ENCODE measurements around the gene TRIM50. TPM values are rescaled to one million over a fixed set of nuclear protein-coding genes. Genes with fewer than 3 reads are reported as not detected.
"Not testable (repeated sequence)": the region's sequence is repeated elsewhere in the genome, so short reads cannot be mapped to it uniquely, and the experiment has no call there.

TRIM50 gene
- total RNA-seq, 2 experiments from 2014 or later = not detected

- Mint-ChIP-seq H3K4me1 (no peaks in the 10 kb centered on the region), H3K27ac (no peak overlapping the region), H3K9me3 (no peaks in the 10 kb centered on the region), H3K4me3 (no peak overlapping the region), H3K27me3 (peaks cover 3% of the 10 kb centered on the region), H3K36me3 (ENCODE audit: low read depth) (no peaks in the 10 kb centered on the region)
- ChIA-PET POLR2A (no interaction called here), CTCF (interaction anchor here (0.7 to 1.8 kb wide), 2 partner anchors 16 to 19 kb away, joined by 3 read pairs; no protein-coding TSS in a partner anchor)
- no peak for DNase-seq
Measured at GRCh38 chr7:73342645-73343044, 14.8 kb upstream of the TRIM50 start.

GRCh38 chr7:73341877-73342276 is 14.0 kb upstream of the TRIM50 start:
- Mint-ChIP-seq H3K4me1 (no peaks in the 10 kb centered on the region), H3K9me3 (no peaks in the 10 kb centered on the region), H3K27me3 (peaks cover 3% of the 10 kb centered on the region), H3K4me3 (no peak overlapping the region), H3K36me3 (ENCODE audit: low read depth) (no peaks in the 10 kb centered on the region), H3K27ac (no peak overlapping the region)
- CTCF ChIA-PET = interaction anchor here (0.7 to 1.8 kb wide), 2 partner anchors 18 to 393 kb away, joined by 3 to 4 read pairs; no protein-coding TSS in a partner anchor
- POLR2A ChIA-PET = no interaction called here
- DNase-seq = no peak

GRCh38 chr7:73340514-73340913 is 12.6 kb upstream of the TRIM50 start:
- Mint-ChIP-seq H3K27ac (no peak overlapping the region), H3K36me3 (ENCODE audit: low read depth) (no peaks in the 10 kb centered on the region), H3K27me3 (peaks cover 3% of the 10 kb centered on the region), H3K4me1 (no peaks in the 10 kb centered on the region), H3K9me3 (no peaks in the 10 kb centered on the region), H3K4me3 (no peak overlapping the region)
- ChIA-PET CTCF (no interaction called here), POLR2A (no interaction called here)
- no peak for DNase-seq

DNA sequence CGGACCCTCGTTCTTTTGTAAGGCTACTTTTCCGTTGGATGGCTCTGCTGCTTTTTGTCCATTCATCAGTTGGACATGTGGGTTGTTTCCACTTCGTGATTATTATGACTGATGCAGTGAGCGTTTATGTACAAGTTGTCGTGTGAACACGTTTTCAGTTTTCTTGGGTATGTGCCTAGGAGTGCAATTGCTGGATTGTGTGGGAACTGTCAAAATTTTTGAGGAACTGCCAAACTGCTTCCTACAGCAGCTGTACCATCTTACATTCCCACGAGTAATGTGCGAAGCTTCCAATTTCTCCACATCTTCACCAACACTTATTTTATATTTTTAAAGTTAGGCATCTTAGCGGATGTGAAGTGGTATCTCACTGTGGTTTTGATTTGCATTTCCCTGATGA is 10.4 kb upstream of the TRIM50 start:
- H3K4me3 Mint-ChIP-seq = no peak overlapping the region
- DNase-seq = no peak
- no peaks in the 10 kb centered on the region for H3K27me3 Mint-ChIP-seq
- ChIA-PET CTCF (no interaction called here), POLR2A (no interaction called here)
- no peaks in the 10 kb centered on the region for H3K4me1 Mint-ChIP-seq
- H3K9me3 Mint-ChIP-seq = no peaks in the 10 kb centered on the region
- H3K27ac Mint-ChIP-seq = no peak overlapping the region
- H3K36me3 Mint-ChIP-seq (ENCODE audit: low read depth) = no peaks in the 10 kb centered on the region

DNA sequence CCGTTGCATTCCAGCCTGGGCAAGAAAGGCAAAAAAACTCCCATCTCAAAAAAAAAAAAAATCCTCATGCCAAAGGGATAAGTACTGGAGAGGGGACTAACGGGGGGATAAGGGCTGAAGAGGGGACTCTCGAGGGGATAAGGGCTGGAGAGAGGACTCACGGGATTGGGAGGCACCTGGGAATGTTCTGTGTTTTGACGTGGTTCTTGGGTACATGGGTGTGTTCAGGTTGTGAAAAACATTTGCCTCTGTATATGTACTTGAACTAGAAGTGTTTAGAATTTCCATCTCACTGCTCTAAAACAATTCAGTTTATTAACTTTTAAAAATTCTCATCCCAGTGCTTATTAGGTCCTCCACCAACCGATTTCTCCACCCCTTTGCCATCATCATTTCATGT is 4.6 kb upstream of the TRIM50 start:
- CTCF ChIA-PET = interaction anchor here (1.3 kb wide), 1 partner anchor 19 kb away, joined by 4 read pairs; no protein-coding TSS in a partner anchor
- DNase-seq = no peak
- Mint-ChIP-seq H3K4me1 (no peaks in the 10 kb centered on the region), H3K4me3 (no peak overlapping the region), H3K36me3 (ENCODE audit: low read depth) (no peaks in the 10 kb centered on the region), H3K27ac (no peak overlapping the region), H3K27me3 (peaks cover 2% of the 10 kb centered on the region), H3K9me3 (no peaks in the 10 kb centered on the region)
- POLR2A ChIA-PET = no interaction called here

GRCh38 chr7:73330772-73331171 is 2.9 kb upstream of the TRIM50 start:
- Mint-ChIP-seq H3K4me3 (no peak overlapping the region), H3K9me3 (no peaks in the 10 kb centered on the region), H3K4me1 (peaks cover 3% of the 10 kb centered on the region), H3K27ac (no peak overlapping the region), H3K27me3 (peaks cover 2% of the 10 kb centered on the region), H3K36me3 (ENCODE audit: low read depth) (no peaks in the 10 kb centered on the region)
- DNase-seq = no peak
- CTCF ChIA-PET = no interaction called here
- POLR2A ChIA-PET = no interaction called here

GRCh38 chr7:73329861-73330581 is 2.1 kb upstream of the TRIM50 start:
- no peak for DNase-seq
- Mint-ChIP-seq H3K4me3 (no peak overlapping the region), H3K27me3 (peaks cover 2% of the 10 kb centered on the region), H3K27ac (no peak overlapping the region), H3K9me3 (no peaks in the 10 kb centered on the region), H3K4me1 (peaks cover 3% of the 10 kb centered on the region), H3K36me3 (ENCODE audit: low read depth) (no peaks in the 10 kb centered on the region)
- CTCF ChIA-PET = no interaction called here
- POLR2A ChIA-PET = no interaction called here

DNA sequence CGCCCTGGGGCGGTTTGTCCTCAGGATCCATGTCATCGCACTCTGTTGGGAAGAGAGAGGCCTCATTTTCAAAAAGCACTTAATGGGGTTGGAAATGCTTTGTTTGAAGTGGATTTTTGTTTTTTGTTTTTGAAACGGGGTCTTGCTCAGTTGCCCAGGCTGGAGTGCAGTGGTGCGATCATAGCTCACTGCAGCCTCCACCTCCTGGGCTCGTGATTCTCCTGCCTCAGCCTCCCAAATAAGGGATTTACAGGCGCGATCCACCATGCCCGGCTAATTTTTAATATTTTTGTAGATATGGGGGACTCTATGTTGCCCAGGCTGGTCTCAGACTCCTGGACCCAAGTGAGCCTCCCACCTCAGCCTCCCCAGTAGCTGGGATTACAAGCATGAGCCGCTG is 814 bp upstream of the TRIM50 start:
- Mint-ChIP-seq H3K36me3 (ENCODE audit: low read depth) (no peaks in the 10 kb centered on the region), H3K9me3 (no peaks in the 10 kb centered on the region), H3K27ac (no peak overlapping the region), H3K4me1 (peaks cover 12% of the 10 kb centered on the region), H3K4me3 (no peak overlapping the region), H3K27me3 (peaks cover 2% of the 10 kb centered on the region)
- CTCF ChIA-PET = no interaction called here
- DNase-seq = no peak
- POLR2A ChIA-PET = no interaction called here

DNA sequence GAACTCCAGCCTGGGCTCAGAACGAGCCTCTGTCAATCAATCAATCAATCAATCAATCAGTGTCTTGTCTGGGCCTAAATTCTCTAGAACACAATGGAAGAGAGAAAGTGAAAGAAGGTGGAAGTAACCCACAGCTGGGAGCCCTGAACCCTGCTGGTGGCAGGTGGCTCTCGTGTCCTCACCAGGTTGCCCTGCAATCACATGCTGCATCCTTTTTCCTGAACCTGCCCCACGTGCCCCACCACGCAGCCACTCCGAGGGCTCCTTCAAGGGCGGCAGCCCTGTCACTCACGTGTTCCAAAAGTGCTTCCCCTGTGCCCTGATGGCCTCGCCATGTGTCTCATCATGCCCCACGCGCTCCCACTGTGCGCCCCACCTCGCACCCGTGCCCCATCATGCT is 433 bp downstream of the TRIM50 start:
- H3K27me3 Mint-ChIP-seq; H3K27ac Mint-ChIP-seq; POLR2A ChIA-PET; DNase-seq; H3K4me3 Mint-ChIP-seq; H3K36me3 Mint-ChIP-seq (ENCODE audit: low read depth); H3K9me3 Mint-ChIP-seq; CTCF ChIA-PET: not testable (repeated sequence)
- peaks cover 15% of the 10 kb centered on the region for H3K4me1 Mint-ChIP-seq

DNA sequence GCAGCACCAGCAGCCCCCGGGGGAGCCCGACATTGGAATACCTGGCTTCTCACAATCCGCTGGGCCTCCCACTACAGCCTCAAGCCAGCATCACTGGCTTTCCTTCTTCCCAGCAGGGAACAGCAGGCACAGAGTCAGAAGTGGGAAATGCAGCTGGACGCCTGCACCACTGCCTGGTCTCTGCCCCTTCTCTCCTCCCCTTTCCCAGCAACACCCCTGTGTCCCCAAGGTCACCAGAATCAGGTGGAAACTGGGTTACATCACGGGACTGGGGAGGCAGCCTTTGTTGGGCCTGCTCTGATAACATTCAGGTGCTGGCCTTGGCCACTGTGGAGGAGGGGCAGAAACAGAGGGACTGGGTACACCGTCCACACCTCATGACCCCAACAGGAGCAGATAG is 2.5 kb downstream of the TRIM50 start:
- H3K27me3 Mint-ChIP-seq; POLR2A ChIA-PET; DNase-seq; H3K9me3 Mint-ChIP-seq; H3K27ac Mint-ChIP-seq; H3K4me3 Mint-ChIP-seq; H3K36me3 Mint-ChIP-seq (ENCODE audit: low read depth): not testable (repeated sequence)
- H3K4me1 Mint-ChIP-seq = peaks cover 15% of the 10 kb centered on the region
- CTCF ChIA-PET = interaction anchor here (0.7 to 1.7 kb wide), 4 partner anchors 10 to 214 kb away, joined by 3 to 11 read pairs (median 3); no protein-coding TSS in a partner anchor

- Mint-ChIP-seq H3K4me3 (peak overlapping the region; percentile 22), H3K27ac (peak overlapping the region; percentile 83), H3K4me1 (peaks cover 15% of the 10 kb centered on the region)
- H3K36me3 Mint-ChIP-seq (ENCODE audit: low read depth); H3K9me3 Mint-ChIP-seq; H3K27me3 Mint-ChIP-seq; POLR2A ChIA-PET: not testable (repeated sequence)
- CTCF ChIA-PET = interaction anchor here (0.6 to 1.7 kb wide), 9 partner anchors 9 to 410 kb away, joined by 3 to 11 read pairs (median 3); partner anchors contain the start of gene NSUN5
- peak; percentile 52 for DNase-seq
Measured at GRCh38 chr7:73324081-73324845, 3.6 kb downstream of the TRIM50 start.

DNA sequence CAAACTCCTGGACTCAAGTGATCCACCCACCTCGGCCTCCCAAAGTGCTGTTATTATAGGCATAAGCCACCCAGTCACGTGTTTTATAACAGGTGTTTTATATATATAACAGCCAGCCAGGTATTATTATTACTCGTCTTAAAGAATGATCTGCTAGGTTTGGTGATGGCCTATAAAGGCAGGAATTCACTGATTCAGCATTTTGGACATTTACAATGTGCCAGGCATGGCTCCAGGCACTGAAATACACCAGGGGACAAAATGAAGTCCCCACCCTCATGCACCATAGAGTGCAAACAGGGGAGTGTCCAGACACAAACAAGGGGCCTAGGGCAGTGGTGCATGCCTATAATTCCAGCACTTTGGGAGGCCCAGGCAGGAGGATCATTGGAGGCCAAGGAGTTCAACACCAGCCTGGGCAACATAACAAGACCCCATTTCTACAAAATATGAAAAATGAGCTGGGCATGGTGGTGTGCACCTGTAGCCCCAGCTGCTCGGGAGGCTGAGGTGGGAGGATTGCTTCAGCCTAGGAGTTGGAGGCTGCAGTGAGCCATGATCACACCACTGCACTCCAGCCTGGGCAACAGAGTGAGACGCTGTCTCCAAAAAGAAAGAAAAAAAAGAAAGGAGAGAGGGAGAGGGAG is 4.3 kb downstream of the TRIM50 start:
- H3K9me3 Mint-ChIP-seq; H3K36me3 Mint-ChIP-seq (ENCODE audit: low read depth); POLR2A ChIA-PET; H3K27me3 Mint-ChIP-seq; DNase-seq: not testable (repeated sequence)
- peak overlapping the region; percentile 83 for H3K27ac Mint-ChIP-seq
- peaks cover 15% of the 10 kb centered on the region for H3K4me1 Mint-ChIP-seq
- CTCF ChIA-PET = interaction anchor here (0.6 to 1.7 kb wide), 9 partner anchors 8 to 411 kb away, joined by 3 to 11 read pairs (median 3); partner anchors contain the start of gene NSUN5
- H3K4me3 Mint-ChIP-seq = peak overlapping the region; percentile 22

GRCh38 chr7:73320009-73320408 is 7.9 kb downstream of the TRIM50 start:
- H3K27me3 Mint-ChIP-seq; H3K27ac Mint-ChIP-seq; POLR2A ChIA-PET; CTCF ChIA-PET; DNase-seq; H3K36me3 Mint-ChIP-seq (ENCODE audit: low read depth); H3K9me3 Mint-ChIP-seq; H3K4me3 Mint-ChIP-seq: not testable (repeated sequence)
- H3K4me1 Mint-ChIP-seq = peaks cover 13% of the 10 kb centered on the region
